Vagina (tissue), 2 donors: Measurements from ENCODE around the gene IST1.

Experiments
- CTCF ChIP-seq, 3 experiments: fragments of 450-650 bp in 2 of 3; fragments of 200-600 bp in 1 of 3; sonication (generic) in 1 of 3; IDR thresholded peaks; one replicate each; pipeline ENCODE4 v1.5.1; 2017 to 2019; ENCODE audit warnings: antibody characterized with exemption in 3 of 3, mild to moderate bottlenecking in 2 of 3, moderate library complexity in 2 of 3
- POLR2AphosphoS5 ChIP-seq, 2 donors: sonication (generic); formaldehyde crosslinking; IDR thresholded peaks; one replicate each; pipeline ENCODE4 v1.9.0; 2017; ENCODE audit warnings: antibody characterized with exemption in 2 of 2, mild to moderate bottlenecking in 2 of 2, low read depth in 1 of 2; ENCODE audit not compliant: insufficient read depth in 1 of 2

GRCh38 chr16:71954180-71954579 is 58.8 kb downstream of the IST1 start:
- TF ChIP-seq CTCF (IDR thresholded peaks at IDR 0.05) (no peak), POLR2AphosphoS5 (IDR thresholded peaks at IDR 0.05; ENCODE audit: insufficient read depth in 1 of 2, low read depth in 1 of 2) (no peak)
